NCI-H2029 treated with DMSO at 0.1 percent for 48 hours (cell line): Measurements from ENCODE around the gene UBAC2.
"Not testable (repeated sequence)": the region's sequence is repeated elsewhere in the genome, so short reads cannot be mapped to it uniquely, and the experiment has no call there.

Experiments
- DNase-seq: peaks from one replicate; lab custom pipeline; 2025; lab: John Stamatoyannopoulos, UW

The UBAC2 gene

GRCh38 chr13:99185606-99186005 lies 15.0 kb upstream of the UBAC2 start:
- DNase-seq: no peak

- no peak for DNase-seq
Measured at GRCh38 chr13:99190147-99190985, 10.3 kb upstream of the UBAC2 start.

GRCh38 chr13:99191336-99191899 lies 9.2 kb upstream of the UBAC2 start:
- DNase-seq: peak; percentile 73

- peak; percentile 73 for DNase-seq
Measured at GRCh38 chr13:99191900-99192399, 8.7 kb upstream of the UBAC2 start.

- no peak for DNase-seq
Measured at GRCh38 chr13:99192480-99192879, 8.2 kb upstream of the UBAC2 start.

GRCh38 chr13:99193152-99193551 lies 7.5 kb upstream of the UBAC2 start:
- no peak for DNase-seq

GRCh38 chr13:99196466-99197116 lies 4.1 kb upstream of the UBAC2 start:
- DNase-seq: no peak

GRCh38 chr13:99197117-99197651 lies 3.5 kb upstream of the UBAC2 start:
- DNase-seq: peak; percentile 50

- no peak for DNase-seq
Measured at GRCh38 chr13:99199541-99200431, 868 bp upstream of the UBAC2 start.

- DNase-seq: no peak
Measured at GRCh38 chr13:99203601-99204579, 3.2 kb downstream of the UBAC2 start.

GRCh38 chr13:99205621-99206220 lies 5.1 kb downstream of the UBAC2 start:
- no peak for DNase-seq

GRCh38 chr13:99206226-99206625 lies 5.6 kb downstream of the UBAC2 start:
- DNase-seq: no peak

- no peak for DNase-seq
Measured at GRCh38 chr13:99206873-99207272, 6.2 kb downstream of the UBAC2 start.

GRCh38 chr13:99207511-99207910 lies 6.9 kb downstream of the UBAC2 start:
- no peak for DNase-seq

GRCh38 chr13:99208185-99208584 lies 7.5 kb downstream of the UBAC2 start:
- DNase-seq: no peak

GRCh38 chr13:99208845-99209527 lies 8.3 kb downstream of the UBAC2 start:
- no peak for DNase-seq

GRCh38 chr13:99210627-99211026 lies 10.0 kb downstream of the UBAC2 start:
- DNase-seq: not testable (repeated sequence)

- DNase-seq: no peak
Measured at GRCh38 chr13:99211421-99212035, 10.9 kb downstream of the UBAC2 start.

- no peak for DNase-seq
Measured at GRCh38 chr13:99214232-99214631, 13.6 kb downstream of the UBAC2 start.
